Activated CD8-positive, alpha-beta memory T cell treated with anti-CD3 and anti-CD28 coated beads, Interleukin-2, amount 50 U/mL, for 1 hour (primary cell): ENCODE data around the gene FOXI1.

Experiments
- DNase-seq: peaks from one replicate; pipeline ENCODE4 v3.0.0-alpha.2; 2020; ENCODE audit errors: extremely low read depth

Gene FOXI1

DNA sequence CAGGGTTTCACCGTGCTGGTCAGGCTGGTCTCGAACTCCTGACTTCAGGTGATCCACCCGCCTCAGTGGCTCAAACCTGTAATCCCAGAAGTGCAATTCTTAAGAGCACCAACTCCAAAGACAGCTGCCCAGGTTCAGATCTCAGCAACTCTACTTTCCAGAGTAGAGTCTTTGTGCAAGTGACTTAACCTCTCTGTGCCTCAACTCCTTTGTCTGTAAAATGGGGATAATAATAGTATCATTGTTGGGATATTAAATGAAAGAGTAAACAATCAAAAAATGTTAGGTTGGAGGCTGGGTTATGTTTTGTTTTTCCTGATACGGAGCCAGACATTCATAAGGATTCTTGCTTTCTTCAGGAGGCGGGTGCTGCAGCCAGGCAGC lies 45.0 kb downstream of the FOXI1 start:
- DNase-seq, result no peak

DNA sequence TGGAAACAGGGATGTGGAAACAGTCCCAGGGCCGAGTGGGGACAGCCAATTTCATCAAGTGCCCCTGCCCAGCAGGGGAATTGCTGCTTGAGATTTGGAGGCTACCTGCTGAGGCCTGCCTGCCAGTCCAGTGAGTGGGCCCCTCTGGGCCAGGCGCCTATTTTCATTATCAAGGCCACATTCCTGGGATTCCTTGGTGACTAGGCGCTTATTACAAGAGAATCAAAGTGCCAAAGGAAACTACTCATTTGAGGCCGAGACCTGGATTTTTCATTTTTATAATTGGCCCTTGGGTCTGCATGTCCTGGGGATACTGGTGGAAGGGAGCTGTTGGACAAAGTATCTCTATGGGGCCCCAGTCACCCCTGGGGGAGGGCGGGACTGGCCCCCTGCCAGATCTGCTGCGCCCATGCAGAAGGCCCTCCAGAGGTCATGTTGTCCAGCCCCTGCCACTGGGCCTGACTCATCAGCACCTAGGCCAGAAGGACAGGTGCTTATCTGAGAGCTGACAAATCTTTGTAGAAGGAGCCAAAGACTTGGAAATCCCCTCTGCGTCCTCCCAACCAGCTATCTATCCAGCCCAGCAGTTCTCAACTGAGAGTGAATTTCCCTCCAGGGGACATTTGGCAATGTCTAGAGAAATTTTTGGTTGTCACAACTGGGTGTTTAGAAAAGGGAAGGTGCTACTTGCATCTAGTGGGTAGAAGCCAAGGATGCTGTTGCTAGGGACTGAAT lies 45.6 kb downstream of the FOXI1 start:
- DNase-seq, result no peak

DNA sequence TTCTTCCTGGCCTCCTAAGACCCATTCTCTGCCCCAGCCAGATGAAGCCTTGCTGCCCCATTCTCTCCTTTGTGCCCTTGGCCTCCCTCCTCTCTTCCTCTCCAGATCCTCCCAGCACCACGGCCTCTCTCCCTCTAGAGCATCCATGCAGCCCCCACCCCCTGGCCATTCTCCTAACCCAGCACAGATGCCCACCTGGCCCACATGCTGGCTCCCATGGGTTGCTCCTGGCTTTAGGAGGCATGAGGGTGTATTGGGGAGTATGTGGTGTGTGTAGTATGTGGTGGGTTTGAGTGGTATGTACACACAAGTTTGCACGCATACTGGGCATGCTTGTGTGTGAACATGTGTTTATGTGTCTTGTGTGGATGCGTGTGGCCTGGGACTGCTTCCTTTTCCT lies 47.1 kb downstream of the FOXI1 start:
- no peak for DNase-seq

DNA sequence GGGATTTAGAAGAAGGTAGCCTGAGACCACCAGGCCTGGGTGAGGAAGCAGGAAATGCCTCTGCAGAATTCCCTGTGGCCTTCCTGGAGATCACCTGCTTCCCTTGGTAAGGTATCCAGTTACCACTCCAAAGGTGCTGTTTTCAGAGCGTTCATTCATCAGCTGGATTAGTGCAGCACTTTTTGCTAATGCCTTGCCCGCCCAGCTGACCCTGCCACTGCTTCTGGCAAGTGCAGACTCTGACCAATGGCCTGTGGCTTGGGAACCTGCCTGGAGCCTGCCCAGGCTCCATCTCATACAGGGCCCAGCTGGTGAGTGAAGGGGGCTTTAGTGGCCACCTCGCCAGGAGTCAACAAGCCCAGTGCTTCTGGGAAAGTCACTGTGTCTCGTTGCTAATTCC lies 48.6 kb downstream of the FOXI1 start:
- no peak for DNase-seq

DNA sequence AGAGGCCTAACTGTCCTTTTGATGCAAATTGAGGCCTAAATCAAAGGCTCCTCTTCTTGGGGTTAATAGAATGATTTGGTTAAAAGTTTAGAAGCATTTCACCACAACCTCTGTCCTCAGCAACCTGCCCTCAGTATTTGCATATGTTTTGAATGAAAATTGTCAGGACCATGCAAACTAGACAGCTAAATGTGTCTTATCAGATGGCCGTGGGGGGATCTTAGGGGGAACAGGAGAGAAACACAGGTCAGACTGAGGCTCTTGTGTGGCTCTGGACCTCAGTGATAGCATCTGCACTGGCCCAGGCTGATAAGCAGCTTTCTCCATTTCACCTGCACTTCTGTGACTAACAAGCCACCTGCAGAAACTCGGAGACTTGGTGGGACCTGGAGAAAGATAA lies 49.0 kb downstream of the FOXI1 start:
- no peak for DNase-seq

DNA sequence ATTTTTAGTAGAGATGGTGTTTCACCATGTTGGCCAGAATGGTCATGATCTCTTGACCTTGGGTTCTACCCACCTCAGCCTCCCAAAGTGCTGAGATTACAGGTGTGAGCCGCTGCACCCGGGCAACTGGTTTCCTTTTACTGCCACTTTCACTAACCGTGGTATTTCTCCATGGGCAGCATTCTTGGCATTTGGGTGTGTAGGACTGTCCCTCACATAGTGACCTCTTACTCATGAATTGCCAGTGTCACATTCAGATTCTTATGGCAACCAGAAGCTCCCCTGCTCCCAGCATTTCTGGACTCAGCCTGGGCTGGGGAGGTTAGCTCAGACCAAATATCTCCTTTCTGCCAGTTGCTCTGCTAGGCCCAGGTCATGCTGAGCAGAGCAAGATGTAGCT lies 50.1 kb downstream of the FOXI1 start:
- DNase-seq, result no peak

DNA sequence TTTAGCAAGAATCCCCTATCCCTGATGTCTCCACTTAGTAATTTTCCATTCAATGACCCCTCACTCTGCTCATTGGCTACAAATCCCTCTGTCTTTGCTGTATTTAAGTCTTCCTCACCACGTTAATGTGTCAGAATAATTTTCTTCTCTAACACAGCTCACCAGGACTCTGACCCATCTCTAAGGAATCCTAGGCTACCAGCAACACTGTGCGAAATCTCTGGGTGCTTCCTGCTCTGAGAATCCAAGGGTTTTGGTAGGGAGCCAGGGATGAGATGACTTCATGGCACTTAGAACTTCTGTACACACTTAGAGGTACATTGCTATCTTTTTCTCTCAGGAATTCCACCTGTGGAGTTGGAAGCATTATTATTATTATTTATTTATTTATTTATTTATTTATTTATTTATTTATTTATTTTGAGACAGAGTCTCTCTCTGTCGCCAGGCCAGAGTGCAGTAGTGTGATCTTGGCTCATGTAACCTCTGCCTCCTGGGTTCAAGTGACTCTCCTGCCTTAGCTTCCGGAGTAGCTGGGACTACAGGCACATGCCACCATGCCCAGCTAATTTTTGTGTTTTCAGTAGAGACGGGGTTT lies 53.5 kb downstream of the FOXI1 start:
- DNase-seq, result no peak
